Stimulated activated CD8-positive, alpha-beta memory T cell treated with anti-CD3 and anti-CD28 coated beads, Interleukin-2, amount 100 ng/mL, for 48 hours (primary cell): ENCODE measurements around the gene AOAH.
"Not testable (repeated sequence)": the region's sequence is repeated elsewhere in the genome, so short reads cannot be mapped to it uniquely, and the experiment has no call there.

Experiments used
- DNase-seq, 2 donors: peaks; one replicate each; pipeline ENCODE4 v3.0.0-alpha.2; 2020; ENCODE audit warnings: low read depth in 2 of 2

The AOAH gene

GRCh38 chr7:36469236-36469635, 255.1 kb downstream of the AOAH start:
- no peak for DNase-seq

- no peak for DNase-seq
Measured at GRCh38 chr7:36468370-36469101, 255.8 kb downstream of the AOAH start.

GRCh38 chr7:36466001-36466400, 258.3 kb downstream of the AOAH start:
- not testable (repeated sequence) for DNase-seq

GRCh38 chr7:36464271-36464670, 260.0 kb downstream of the AOAH start:
- DNase-seq = no peak
